HepG2 (cell line): ENCODE results near the gene RYR2.

Experiments
- ELF1 ChIP-seq: sonication (generic); formaldehyde crosslinking; IDR thresholded peaks from 2 replicates; pipeline ENCODE4 v1.4.0; 2020; ENCODE audit warnings: missing genetic modification reagents
- FOSL1 ChIP-seq: sonication (generic); formaldehyde crosslinking; IDR thresholded peaks from 2 replicates; pipeline ENCODE4 v1.9.0; 2021; ENCODE audit warnings: missing genetic modification reagents, borderline replicate concordance
- HMG20A ChIP-seq: IDR thresholded peaks from 2 replicates; pipeline ENCODE4 v1.6.1; 2016; ENCODE audit warnings: borderline replicate concordance
- KAT2B ChIP-seq: fragments of 150-350 bp; IDR thresholded peaks from 2 replicates; pipeline ENCODE4 v1.6.1; 2014; ENCODE audit warnings: low read depth, low read length, borderline replicate concordance
- NFIC ChIP-seq: IDR thresholded peaks from 2 replicates; pipeline ENCODE4 v1.6.1; 2012; ENCODE audit warnings: mild to moderate bottlenecking, low read length, inconsistent platforms
- TF ChIP-seq, protein P1 (sequence below): sonication (generic); formaldehyde crosslinking; IDR thresholded peaks from 2 replicates; pipeline ENCODE4 v1.8.1; 2023; ENCODE audit warnings: missing genetic modification reagents, inconsistent platforms, borderline replicate concordance
- TF ChIP-seq, protein P2 (sequence below): sonication (generic); formaldehyde crosslinking; IDR thresholded peaks from 2 replicates; pipeline ENCODE4 v1.4.0; 2020; ENCODE audit warnings: missing genetic modification reagents
- TF ChIP-seq, protein P3 (sequence below): sonication (generic); formaldehyde crosslinking; IDR thresholded peaks from 2 replicates; pipeline ENCODE4 v1.5.0; 2020; ENCODE audit warnings: mild to moderate bottlenecking, missing genetic modification reagents, borderline replicate concordance
- TF ChIP-seq, protein P4 (sequence below): sonication (generic); formaldehyde crosslinking; IDR thresholded peaks from 2 replicates; pipeline ENCODE4 v1.5.0; 2020; ENCODE audit warnings: mild to moderate bottlenecking, missing genetic modification reagents, moderate library complexity
- TF ChIP-seq, protein P5 (sequence below), 2 experiments: sonication (generic) in 1 of 2; formaldehyde crosslinking in 1 of 2; IDR thresholded peaks; 2 replicates each; pipeline versions ENCODE4 v1.6.1 to v1.9.0; 2014 to 2022; ENCODE audit warnings: antibody characterized with exemption in 1 of 2, borderline replicate concordance in 1 of 2, inconsistent platforms in 1 of 2, low read depth in 1 of 2, missing genetic modification reagents in 1 of 2

DNA sequence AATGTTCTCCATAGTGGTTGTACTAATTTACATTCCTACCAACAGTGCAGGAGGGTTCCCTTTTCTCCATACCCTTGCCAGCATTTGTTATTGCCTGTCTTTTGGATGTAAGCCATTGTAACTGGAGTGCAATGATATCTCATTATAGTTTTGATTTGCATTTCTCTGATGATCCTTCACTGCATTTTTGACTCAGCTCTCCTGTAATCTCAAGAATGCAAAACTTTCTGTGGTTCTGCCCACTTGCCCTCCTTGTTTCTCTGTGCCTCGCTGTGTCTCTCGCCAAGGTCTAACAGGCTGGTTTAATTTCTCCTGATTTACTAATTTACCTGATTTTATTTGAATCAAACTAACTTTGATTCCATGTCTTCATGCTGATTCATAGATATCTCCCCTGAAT lies 440.8 kb downstream of the RYR2 start:
- TF ChIP-seq, protein P1, sequence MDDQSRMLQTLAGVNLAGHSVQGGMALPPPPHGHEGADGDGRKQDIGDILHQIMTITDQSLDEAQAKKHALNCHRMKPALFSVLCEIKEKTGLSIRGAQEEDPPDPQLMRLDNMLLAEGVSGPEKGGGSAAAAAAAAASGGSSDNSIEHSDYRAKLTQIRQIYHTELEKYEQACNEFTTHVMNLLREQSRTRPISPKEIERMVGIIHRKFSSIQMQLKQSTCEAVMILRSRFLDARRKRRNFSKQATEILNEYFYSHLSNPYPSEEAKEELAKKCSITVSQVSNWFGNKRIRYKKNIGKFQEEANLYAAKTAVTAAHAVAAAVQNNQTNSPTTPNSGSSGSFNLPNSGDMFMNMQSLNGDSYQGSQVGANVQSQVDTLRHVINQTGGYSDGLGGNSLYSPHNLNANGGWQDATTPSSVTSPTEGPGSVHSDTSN = no peak
- TF ChIP-seq, protein P2, sequence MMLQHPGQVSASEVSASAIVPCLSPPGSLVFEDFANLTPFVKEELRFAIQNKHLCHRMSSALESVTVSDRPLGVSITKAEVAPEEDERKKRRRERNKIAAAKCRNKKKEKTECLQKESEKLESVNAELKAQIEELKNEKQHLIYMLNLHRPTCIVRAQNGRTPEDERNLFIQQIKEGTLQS (CRISPR knock-in tag) = no peak
- TF ChIP-seq, protein P3, sequence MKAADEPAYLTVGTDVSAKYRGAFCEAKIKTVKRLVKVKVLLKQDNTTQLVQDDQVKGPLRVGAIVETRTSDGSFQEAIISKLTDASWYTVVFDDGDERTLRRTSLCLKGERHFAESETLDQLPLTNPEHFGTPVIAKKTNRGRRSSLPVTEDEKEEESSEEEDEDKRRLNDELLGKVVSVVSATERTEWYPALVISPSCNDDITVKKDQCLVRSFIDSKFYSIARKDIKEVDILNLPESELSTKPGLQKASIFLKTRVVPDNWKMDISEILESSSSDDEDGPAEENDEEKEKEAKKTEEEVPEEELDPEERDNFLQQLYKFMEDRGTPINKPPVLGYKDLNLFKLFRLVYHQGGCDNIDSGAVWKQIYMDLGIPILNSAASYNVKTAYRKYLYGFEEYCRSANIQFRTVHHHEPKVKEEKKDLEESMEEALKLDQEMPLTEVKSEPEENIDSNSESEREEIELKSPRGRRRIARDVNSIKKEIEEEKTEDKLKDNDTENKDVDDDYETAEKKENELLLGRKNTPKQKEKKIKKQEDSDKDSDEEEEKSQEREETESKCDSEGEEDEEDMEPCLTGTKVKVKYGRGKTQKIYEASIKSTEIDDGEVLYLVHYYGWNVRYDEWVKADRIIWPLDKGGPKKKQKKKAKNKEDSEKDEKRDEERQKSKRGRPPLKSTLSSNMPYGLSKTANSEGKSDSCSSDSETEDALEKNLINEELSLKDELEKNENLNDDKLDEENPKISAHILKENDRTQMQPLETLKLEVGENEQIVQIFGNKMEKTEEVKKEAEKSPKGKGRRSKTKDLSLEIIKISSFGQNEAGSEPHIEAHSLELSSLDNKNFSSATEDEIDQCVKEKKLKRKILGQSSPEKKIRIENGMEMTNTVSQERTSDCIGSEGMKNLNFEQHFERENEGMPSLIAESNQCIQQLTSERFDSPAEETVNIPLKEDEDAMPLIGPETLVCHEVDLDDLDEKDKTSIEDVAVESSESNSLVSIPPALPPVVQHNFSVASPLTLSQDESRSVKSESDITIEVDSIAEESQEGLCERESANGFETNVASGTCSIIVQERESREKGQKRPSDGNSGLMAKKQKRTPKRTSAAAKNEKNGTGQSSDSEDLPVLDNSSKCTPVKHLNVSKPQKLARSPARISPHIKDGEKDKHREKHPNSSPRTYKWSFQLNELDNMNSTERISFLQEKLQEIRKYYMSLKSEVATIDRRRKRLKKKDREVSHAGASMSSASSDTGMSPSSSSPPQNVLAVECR (CRISPR knock-in tag) = no peak
- TF ChIP-seq, protein P4, sequence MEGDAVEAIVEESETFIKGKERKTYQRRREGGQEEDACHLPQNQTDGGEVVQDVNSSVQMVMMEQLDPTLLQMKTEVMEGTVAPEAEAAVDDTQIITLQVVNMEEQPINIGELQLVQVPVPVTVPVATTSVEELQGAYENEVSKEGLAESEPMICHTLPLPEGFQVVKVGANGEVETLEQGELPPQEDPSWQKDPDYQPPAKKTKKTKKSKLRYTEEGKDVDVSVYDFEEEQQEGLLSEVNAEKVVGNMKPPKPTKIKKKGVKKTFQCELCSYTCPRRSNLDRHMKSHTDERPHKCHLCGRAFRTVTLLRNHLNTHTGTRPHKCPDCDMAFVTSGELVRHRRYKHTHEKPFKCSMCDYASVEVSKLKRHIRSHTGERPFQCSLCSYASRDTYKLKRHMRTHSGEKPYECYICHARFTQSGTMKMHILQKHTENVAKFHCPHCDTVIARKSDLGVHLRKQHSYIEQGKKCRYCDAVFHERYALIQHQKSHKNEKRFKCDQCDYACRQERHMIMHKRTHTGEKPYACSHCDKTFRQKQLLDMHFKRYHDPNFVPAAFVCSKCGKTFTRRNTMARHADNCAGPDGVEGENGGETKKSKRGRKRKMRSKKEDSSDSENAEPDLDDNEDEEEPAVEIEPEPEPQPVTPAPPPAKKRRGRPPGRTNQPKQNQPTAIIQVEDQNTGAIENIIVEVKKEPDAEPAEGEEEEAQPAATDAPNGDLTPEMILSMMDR (CRISPR knock-in tag) = no peak
- TF ChIP-seq HMG20A (CRISPR knock-in tag) (no peak), FOSL1 (CRISPR knock-in tag) (no peak), NFIC (no peak), ELF1 (no peak), KAT2B (no peak)
- TF ChIP-seq, protein P5, sequence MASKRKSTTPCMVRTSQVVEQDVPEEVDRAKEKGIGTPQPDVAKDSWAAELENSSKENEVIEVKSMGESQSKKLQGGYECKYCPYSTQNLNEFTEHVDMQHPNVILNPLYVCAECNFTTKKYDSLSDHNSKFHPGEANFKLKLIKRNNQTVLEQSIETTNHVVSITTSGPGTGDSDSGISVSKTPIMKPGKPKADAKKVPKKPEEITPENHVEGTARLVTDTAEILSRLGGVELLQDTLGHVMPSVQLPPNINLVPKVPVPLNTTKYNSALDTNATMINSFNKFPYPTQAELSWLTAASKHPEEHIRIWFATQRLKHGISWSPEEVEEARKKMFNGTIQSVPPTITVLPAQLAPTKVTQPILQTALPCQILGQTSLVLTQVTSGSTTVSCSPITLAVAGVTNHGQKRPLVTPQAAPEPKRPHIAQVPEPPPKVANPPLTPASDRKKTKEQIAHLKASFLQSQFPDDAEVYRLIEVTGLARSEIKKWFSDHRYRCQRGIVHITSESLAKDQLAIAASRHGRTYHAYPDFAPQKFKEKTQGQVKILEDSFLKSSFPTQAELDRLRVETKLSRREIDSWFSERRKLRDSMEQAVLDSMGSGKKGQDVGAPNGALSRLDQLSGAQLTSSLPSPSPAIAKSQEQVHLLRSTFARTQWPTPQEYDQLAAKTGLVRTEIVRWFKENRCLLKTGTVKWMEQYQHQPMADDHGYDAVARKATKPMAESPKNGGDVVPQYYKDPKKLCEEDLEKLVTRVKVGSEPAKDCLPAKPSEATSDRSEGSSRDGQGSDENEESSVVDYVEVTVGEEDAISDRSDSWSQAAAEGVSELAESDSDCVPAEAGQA (IDR thresholded peaks at IDR 0.05; ENCODE audit: low read depth) = no peak
- TF ChIP-seq, protein P5 (CRISPR knock-in tag; IDR thresholded peaks at IDR 0.05; ENCODE audit: borderline replicate concordance) = no peak
